ENCODE results near the gene MAPRE3. TPM values are rescaled to one million over a fixed set of nuclear protein-coding genes. Genes with fewer than 3 reads are reported as not detected.

Gene MAPRE3
- total RNA-seq, 4 donors from 2014 or later, result 41.9 to 66.5 (median 53.9) TPM

GRCh38 chr2:27016801-27017325 lies 46.4 kb downstream of the MAPRE3 start:
- in situ Hi-C loops (cut with MboI; ENCODE audit: low sequenced_read_pairs in 4 of 4), result loop anchor here (5.0 kb wide), 2 partner anchors 50 to 55 kb away; no protein-coding TSS in a partner anchor
- Histone ChIP-seq H3K9me3 (no peaks in the 10 kb centered on the region), H3K27me3 (no peaks in the 10 kb centered on the region), H3K27ac (peak overlapping the region; percentile 65 to 81 (median 70)), H3K4me3 (no peak overlapping the region), H3K36me3 (no peaks in the 10 kb centered on the region), H3K4me1 (peaks cover 62 to 96% of the 10 kb centered on the region in 2 donors)
- DNase-seq (peak in 1 of 2 donors; percentile 47), ATAC-seq (peak; percentile 26 to 52)
- intact Hi-C loops (cut with DNase I; ENCODE audit: low total_unique reads), result loop anchor here (1.0 kb wide), 1 partner anchor 56 kb away; no protein-coding TSS in a partner anchor
- TF ChIP-seq POLR2A (IDR thresholded peaks at IDR 0.05), result no peak
- TF ChIP-seq, protein P1, sequence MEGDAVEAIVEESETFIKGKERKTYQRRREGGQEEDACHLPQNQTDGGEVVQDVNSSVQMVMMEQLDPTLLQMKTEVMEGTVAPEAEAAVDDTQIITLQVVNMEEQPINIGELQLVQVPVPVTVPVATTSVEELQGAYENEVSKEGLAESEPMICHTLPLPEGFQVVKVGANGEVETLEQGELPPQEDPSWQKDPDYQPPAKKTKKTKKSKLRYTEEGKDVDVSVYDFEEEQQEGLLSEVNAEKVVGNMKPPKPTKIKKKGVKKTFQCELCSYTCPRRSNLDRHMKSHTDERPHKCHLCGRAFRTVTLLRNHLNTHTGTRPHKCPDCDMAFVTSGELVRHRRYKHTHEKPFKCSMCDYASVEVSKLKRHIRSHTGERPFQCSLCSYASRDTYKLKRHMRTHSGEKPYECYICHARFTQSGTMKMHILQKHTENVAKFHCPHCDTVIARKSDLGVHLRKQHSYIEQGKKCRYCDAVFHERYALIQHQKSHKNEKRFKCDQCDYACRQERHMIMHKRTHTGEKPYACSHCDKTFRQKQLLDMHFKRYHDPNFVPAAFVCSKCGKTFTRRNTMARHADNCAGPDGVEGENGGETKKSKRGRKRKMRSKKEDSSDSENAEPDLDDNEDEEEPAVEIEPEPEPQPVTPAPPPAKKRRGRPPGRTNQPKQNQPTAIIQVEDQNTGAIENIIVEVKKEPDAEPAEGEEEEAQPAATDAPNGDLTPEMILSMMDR (IDR thresholded peaks at IDR 0.05 in 4 of 5, conservative IDR thresholded peaks at IDR 0.05 in 1 of 5), result peak; percentile 72 to 89 (median 73)

- peaks cover 54 to 87% of the 10 kb centered on the region in 2 donors for H3K4me1 ChIP-seq
- ATAC-seq (peak; percentile 11 to 39), DNase-seq (peak in 1 of 2 donors; percentile 44)
- H3K27me3 ChIP-seq, result no peaks in the 10 kb centered on the region
- in situ Hi-C loops (cut with MboI; ENCODE audit: low sequenced_read_pairs in 4 of 4), result loop anchor here (5.0 kb wide), 2 partner anchors 51 to 56 kb away; no protein-coding TSS in a partner anchor
- TF ChIP-seq POLR2A (IDR thresholded peaks at IDR 0.05), result no peak
- TF ChIP-seq, protein P1 (IDR thresholded peaks at IDR 0.05 in 4 of 5, conservative IDR thresholded peaks at IDR 0.05 in 1 of 5), result no peak
- peak overlapping the region in 3 of 4 donors; percentile 52 to 81 (median 67) for H3K27ac ChIP-seq
- H3K9me3 ChIP-seq, result no peaks in the 10 kb centered on the region
- peaks cover 0 to 11% of the 10 kb centered on the region in 2 donors for H3K36me3 ChIP-seq
- H3K4me3 ChIP-seq, result no peak overlapping the region
- intact Hi-C loops (cut with DNase I; ENCODE audit: low total_unique reads), result no loop called here
Observed at GRCh38 chr2:27018142-27018541, 47.7 kb downstream of the MAPRE3 start.

DNA sequence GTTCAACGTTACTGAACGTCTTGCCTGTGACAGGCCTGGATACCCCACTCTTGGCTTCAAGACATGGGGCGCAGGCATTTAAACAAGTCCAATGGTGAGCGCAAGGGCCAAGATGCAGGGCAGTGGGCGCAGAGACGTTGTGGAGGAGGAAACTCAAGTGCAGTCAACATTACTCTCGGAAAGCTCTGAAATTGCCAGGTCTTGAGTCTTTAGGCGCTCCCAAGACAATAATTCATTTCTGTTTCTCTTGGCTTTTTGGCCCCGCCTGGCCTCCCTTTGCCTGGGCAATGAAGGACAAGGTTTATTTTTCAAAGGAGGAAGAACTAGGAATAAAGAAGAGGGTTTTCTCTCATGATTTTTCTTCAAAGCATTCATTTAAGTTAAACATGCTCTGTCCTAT lies 49.0 kb downstream of the MAPRE3 start:
- Histone ChIP-seq H3K27ac (peak overlapping the region in 3 of 4 donors; percentile 24 to 81 (median 61)), H3K4me1 (peaks cover 47 to 74% of the 10 kb centered on the region in 2 donors), H3K36me3 (peaks cover 0 to 24% of the 10 kb centered on the region in 2 donors), H3K4me3 (no peak overlapping the region), H3K27me3 (no peaks in the 10 kb centered on the region), H3K9me3 (no peaks in the 10 kb centered on the region)
- no peak for ATAC-seq
- no peak for TF ChIP-seq POLR2A (IDR thresholded peaks at IDR 0.05)
- TF ChIP-seq, protein P1 (IDR thresholded peaks at IDR 0.05 in 4 of 5, conservative IDR thresholded peaks at IDR 0.05 in 1 of 5), result no peak
- DNase-seq, result no peak
- in situ Hi-C loops (cut with MboI; ENCODE audit: low sequenced_read_pairs in 4 of 4) (loop anchor here (5.0 kb wide), 2 partner anchors 52 to 57 kb away; no protein-coding TSS in a partner anchor), intact Hi-C loops (cut with DNase I; ENCODE audit: low total_unique reads) (no loop called here)

- Histone ChIP-seq H3K9me3 (no peaks in the 10 kb centered on the region), H3K27ac (peak overlapping the region in 3 of 4 donors; percentile 24 to 81 (median 61)), H3K36me3 (peaks cover 0 to 26% of the 10 kb centered on the region in 2 donors), H3K4me3 (no peak overlapping the region), H3K27me3 (no peaks in the 10 kb centered on the region), H3K4me1 (peaks cover 40 to 67% of the 10 kb centered on the region in 2 donors)
- intact Hi-C loops (cut with DNase I; ENCODE audit: low total_unique reads) (no loop called here), in situ Hi-C loops (cut with MboI; ENCODE audit: low sequenced_read_pairs in 4 of 4) (loop anchor here (5.0 kb wide), 2 partner anchors 53 to 58 kb away; no protein-coding TSS in a partner anchor)
- no peak for DNase-seq
- no peak for ATAC-seq
- TF ChIP-seq, protein P1 (IDR thresholded peaks at IDR 0.05 in 4 of 5, conservative IDR thresholded peaks at IDR 0.05 in 1 of 5), result no peak
- no peak for TF ChIP-seq POLR2A (IDR thresholded peaks at IDR 0.05)
Observed at GRCh38 chr2:27019931-27020855, 49.8 kb downstream of the MAPRE3 start.
